Measurements from ENCODE around the gene COL27A1.

Gene COL27A1

GRCh38 chr9:114207845-114208244 is 52.5 kb downstream of the COL27A1 start:
- DNase-seq = no peak

GRCh38 chr9:114209151-114209550 is 53.8 kb downstream of the COL27A1 start:
- no peak for DNase-seq

DNA sequence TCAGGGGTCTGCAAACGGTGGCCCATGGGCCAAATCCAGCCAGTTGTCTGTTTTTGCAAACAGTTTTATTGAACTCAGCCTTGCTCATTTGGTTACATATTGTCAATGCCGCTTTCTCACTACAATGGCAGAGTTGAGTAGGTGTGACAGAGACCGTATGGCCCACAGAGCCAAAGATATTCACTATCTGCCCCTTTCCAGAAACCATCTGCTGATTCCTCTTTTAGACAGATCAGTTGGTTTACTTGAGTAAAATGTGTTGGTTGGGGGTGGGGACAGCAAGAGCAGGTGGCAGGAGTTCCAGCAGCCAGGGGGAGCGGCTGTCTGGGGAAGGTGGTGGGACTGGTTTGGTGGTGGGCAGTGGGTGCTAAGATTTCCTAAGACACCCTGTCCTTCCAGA is 54.8 kb downstream of the COL27A1 start:
- DNase-seq = no peak

GRCh38 chr9:114210691-114211276 is 55.4 kb downstream of the COL27A1 start:
- no peak for DNase-seq

DNA sequence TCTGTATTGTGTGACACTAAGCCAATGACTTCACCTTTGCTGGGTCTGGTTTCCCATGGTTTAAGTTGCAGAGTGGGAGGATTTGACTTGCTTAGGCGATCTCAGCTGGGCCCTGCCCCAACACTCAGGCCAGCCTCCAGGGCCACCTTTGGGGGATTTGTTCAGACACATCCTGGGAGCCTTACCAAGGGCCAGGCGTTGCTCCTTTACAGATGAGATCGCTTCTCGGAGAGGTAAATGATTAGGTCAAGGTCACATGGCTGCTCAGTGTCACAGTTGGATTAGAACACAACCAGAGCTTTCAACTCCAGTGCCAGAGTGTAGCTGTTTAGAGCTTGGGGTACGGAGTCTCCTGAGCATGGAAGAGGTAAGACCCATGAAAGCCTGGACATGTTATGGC is 57.5 kb downstream of the COL27A1 start:
- no peak for DNase-seq

GRCh38 chr9:114213566-114213965 is 58.2 kb downstream of the COL27A1 start:
- no peak for DNase-seq

DNA sequence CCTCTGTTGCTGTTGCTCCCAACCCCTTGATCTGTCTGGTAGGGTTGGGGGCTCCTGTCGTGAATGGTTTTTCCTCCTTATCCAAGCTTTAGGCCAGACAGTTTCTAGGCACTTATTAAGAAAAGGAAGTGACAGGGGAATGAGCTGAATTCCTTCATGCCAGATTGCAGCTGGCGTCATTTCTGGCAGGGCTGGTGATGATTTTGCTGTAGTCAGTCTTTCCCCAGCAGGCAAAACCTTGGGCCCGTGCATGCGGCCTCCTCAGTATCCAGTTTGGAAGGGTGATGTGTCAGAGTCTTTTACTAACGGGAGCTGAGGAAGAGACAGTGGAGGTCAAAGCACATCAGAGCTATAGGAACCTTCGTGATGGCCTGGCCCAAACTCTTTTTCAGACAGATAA is 58.8 kb downstream of the COL27A1 start:
- DNase-seq = peak; percentile 16

GRCh38 chr9:114214686-114215414 is 59.5 kb downstream of the COL27A1 start:
- DNase-seq = no peak

GRCh38 chr9:114216081-114216480 is 60.7 kb downstream of the COL27A1 start:
- no peak for DNase-seq

DNA sequence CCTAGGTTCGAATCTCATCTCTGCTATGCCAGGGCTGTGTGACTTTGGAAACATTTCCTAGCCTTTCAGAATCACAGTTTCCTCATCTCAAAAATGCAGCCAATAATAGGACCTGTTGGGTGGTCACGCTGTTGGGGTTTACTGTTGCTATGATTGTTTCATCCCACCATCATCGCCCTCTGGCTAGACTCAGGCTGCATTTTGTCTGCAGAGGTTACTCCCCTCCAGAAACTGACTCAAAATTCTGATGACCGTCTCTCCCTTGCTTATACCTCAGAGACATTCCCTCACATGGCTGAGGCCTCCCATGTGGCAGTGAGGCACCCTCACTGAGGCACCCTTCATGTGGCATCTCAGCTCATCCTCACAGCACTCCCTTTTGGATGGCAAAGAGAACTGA is 61.6 kb downstream of the COL27A1 start:
- DNase-seq = no peak

DNA sequence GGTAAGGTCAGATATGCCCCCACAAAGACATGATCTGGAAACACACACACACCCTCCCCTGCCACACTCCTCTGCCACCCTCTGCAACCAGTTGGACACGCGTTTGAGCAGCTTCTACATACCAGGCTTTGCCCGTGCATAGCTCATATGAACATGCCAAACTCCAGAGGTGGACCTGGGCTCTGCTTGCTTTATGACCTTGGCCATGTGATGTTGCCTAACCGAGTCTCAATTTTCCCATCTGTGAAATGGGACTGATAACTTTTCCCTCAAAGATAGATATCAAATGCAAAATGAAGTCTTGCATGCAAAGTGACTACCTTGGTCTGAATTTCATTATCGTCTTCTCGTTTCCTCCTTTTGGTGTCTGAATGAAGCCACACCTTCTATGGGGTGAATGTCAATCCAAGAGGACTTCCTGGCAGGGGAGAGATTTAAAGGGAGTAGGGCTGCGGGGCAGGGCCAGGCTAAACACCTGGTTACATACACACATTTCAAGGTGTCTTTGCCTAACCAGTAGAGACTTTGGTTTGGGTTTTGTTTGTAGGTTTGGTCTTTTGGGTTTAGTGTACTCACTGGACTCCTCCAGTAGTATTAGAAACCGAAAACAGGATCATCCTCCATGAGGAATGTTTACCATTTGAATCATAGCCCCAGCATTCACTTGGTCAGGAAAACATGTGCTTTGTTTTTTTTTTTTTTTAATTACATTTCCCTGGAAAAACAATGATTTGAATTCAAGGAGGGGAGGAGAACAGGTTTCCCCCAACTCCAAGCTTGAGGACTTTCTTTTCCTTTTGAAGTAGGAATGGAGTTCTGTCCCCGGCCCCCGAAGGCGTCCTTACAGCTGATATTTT is 63.2 kb downstream of the COL27A1 start:
- DNase-seq = peak; percentile 31

DNA sequence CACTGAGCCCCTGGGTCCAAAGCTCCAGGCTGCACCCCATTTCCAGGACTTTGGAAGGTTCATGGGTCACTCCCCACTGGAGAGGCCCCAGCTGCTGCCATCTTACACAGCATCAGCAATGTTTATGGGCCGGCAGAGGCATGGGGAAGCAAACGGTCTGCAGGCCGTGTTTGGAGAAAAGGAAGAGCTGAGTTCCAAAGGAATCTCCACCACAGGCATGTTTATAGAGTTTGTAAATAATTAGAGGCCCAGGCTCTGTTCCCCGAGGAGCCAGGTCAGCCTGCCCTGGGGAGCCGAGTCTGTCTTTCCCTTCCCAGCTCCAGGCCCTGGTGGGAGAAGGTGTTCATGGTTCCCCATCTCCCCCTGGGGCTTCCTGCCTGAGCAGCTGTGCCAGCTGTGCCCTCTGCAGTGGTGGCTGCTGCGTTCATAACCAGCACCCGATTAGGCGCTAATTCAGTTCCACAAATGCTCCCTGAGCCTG is 64.8 kb downstream of the COL27A1 start:
- no peak for DNase-seq

DNA sequence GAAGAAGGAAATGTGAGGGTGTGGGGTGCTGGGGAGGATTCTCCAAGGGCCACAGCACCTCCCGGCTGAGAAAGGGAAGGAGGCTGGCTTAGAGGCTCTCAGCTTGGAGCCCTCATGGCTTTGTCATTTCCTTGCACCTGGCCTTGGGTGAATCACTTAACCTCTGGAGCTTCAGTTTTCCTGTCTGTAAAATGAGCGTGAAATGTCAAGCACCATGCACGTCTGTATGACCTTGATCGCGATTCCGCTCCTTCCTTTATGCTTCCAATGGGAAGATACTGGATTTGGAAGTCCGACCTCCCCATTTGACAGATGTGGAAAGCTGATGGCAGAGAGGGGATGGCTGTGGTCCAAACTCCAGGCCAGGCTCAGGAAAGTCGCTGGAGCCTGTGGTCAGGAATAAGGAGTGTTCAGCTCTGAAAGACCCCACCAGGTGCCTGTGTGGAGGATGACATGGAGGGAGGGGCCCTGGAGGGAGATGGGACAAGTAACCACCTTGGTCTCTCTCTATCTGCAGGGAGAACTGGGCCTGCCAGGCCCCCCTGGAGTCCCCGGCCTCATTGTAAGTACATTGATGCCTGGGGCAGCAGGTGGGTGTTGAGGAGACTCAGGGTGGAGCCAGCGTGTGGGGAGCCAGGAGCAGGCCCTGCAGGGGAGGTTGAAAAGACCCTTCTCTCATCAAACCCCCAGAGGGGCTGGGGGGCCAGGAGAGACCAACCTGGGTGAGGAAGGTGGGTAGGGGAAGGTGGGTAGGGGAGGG is 66.5 kb downstream of the COL27A1 start:
- DNase-seq = no peak

- no peak for DNase-seq
Measured at GRCh38 chr9:114223564-114224246, 68.4 kb downstream of the COL27A1 start.

DNA sequence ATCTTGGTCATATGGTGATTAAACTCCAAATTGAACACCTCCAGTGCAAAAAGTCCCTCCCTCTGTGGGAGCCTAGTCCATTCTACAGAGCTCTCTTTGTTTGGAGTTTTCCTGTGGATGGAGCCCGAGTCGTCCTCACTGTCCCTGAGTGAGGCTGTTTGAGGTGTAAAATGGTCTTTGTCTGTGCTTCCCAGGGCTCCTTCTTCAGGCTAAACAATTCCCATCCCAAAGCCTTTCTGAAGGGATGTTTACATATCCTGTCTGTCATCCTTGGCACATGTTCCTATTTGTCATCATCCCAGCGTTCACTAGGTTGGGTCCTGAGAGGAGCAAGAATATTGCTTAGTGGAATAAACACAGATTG is 68.9 kb downstream of the COL27A1 start:
- DNase-seq = no peak

GRCh38 chr9:114225561-114226212 is 70.3 kb downstream of the COL27A1 start:
- no peak for DNase-seq

DNA sequence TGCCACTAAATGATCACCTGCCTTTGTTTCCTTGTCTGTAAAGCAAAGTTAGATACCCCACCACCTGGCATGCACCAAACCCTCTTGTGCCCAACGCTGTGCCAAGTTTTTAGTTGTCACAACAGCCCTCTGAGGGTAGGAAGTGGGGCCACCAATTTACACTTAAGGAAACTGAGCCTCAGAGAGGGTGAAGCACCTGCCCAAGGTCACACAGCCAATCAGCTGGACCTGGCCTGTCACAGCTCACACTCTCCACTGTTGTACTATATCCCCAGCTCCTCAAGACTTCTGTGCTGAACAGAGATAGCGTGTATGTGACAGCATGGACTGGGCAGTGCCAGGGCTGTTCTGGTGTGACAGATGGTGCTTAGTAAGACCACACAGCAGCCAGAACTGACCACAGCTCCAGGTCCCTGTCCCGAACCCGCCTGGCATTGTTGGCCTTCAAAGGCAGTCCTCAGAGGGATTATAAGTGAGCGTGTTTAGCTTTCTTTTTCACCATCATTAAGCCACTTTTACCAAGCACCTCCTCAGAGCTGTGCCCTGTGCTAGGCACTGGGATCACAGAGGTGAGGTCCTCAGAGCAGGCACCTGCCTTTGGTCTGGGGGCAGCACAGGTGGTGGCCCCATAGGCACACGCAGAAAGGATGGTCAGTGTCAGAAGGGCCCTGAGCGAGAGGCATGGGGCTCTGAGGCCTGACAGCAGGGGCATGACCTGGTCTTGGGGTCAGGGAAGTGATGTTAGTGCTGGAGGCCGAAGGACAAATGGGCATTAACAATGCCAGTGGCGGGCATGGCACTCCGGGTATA is 71.1 kb downstream of the COL27A1 start:
- DNase-seq = no peak

DNA sequence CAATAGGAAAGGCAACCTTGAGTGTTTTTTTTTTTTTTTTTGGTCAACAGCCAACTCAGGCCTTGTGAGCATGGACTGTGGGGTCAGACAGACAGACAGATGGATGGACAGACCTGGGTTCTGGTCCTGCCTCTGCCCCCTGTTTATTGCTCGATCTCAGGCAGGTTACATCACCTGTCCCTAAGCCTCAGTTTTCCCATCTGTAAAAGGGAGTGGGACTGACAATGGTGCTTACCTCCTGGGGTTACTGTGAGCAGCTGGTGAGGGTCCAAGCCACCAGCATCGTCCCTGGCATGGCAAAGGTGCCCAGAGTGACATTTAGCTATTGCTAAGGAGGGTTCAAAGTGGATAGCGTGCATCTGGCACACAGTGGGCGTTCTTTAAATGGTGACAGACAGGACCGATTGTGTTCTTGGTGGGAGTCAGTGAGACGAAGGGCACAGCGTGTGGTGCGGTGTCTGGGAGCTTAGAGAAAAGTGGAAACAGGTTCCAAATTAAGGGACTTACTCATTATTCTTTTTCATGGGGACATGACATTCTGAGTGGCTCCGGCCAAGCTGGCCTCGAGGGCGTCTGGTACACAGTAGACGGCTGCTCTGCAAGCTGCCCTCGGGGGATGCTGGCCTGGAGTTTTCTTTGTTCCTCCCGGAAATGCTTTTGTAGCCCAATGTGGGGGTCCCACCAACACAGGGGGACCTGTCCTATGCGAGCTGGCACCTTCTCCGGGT is 72.1 kb downstream of the COL27A1 start:
- no peak for DNase-seq

DNA sequence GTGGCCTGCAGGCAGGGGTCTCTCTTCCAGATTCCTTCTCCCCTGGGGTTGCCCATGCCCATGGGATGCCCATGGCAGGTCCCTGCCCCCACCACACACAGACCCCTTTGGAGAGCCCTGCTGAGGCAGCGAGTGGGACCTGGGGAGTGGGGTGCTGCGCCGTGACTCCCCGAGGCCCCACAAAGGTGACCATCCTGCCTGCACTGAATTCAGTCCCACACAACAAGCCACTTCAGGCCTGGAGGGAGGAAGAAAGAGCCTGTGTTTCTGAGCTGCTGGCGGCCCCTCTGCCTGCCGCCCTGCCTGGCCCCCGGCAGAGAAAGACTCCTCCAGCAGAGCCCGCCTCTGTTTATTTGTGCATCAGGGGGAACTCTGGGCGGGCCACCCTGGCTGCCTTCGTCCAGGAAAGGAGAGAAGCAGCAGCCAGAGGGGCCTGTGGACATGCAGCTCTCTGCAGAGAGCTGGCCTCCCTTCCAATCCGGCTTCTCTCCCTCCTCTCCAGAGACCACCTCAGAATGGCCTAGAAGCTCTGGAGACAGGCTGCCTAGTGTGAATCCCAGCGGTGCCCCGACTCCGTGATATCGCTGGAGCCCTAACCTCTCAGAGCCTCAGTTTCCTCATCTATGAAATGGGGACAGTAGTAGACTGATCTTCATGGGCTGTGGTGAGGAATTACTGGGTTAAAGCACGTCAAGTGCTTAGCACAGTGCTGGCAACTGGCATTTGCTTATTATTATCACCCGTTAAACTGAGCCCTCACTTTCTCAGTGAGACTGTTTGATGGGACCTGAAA is 72.9 kb downstream of the COL27A1 start:
- no peak for DNase-seq
